Erythroblast (primary cell): ENCODE measurements around the gene FAR1.

Experiments used
- GATA1 ChIP-seq: IDR thresholded peaks from 2 replicates; pipeline ENCODE4 v1.6.1; 2011; ENCODE audit warnings: low read depth, mild to moderate bottlenecking, control low read depth, low read length, moderate library complexity
- POLR2A ChIP-seq: IDR thresholded peaks from 2 replicates; pipeline ENCODE4 v1.6.1; 2011; ENCODE audit warnings: mild to moderate bottlenecking, low read length

DNA sequence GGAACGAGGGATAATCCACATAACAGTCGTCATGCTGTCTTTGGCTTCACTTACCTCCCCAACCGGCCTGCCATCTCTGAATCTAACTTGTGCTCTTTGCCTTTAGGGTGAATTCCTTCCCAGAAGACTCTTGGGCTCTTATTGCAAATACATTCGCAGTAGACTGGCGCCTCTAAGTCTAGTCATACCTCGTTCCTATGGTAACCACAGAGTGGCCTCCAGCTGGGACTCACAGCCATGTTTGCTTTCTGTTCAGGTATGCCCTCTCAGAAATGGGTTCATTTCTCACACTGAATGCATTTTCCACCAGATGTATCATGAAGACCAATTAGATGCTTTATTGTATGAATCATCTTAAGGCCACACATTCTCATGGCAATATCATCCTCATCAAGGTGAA lies 112.7 kb downstream of the FAR1 start:
- TF ChIP-seq POLR2A (no peak), GATA1 (no peak)
